Spleen (tissue), 7 donors: ENCODE results near the gene IGSF9B.

Experiments used
- CTCF ChIP-seq, 11 experiments: fragments of 200-600 bp in 7 of 11; fragments of 450-650 bp in 4 of 11; sonication (generic) in 4 of 11; IDR thresholded peaks in 8 of 11; conservative IDR thresholded peaks in 3 of 11; 1 replicate in 7 of 11; 2 replicates in 4 of 11; pipeline versions ENCODE4 v1.4.0 to v1.8.0; 2016 to 2021; ENCODE audit warnings: antibody characterized with exemption in 11 of 11, inconsistent platforms in 4 of 11, mild to moderate bottlenecking in 1 of 11
- POLR2A ChIP-seq, 3 donors: fragments of 450-650 bp; IDR thresholded peaks; one replicate each; pipeline ENCODE4 v1.5.1; 2017; ENCODE audit warnings: antibody characterized with exemption in 3 of 3, mild to moderate bottlenecking in 1 of 3
- POLR2AphosphoS5 ChIP-seq, 3 donors: sonication (generic); formaldehyde crosslinking; IDR thresholded peaks; one replicate each; pipeline ENCODE4 v1.5.1; 2017; ENCODE audit warnings: antibody characterized with exemption in 3 of 3
- donor health status: DM: no; HTN: no; CAD: no; lungs with moderate emphysema.
- donor health status: DM: no; HTN: no; CAD: no.
- donor health status: DM: no; HTN: no; CAD: no.

GRCh38 chr11:133865466-133865865, 91.3 kb downstream of the IGSF9B start:
- TF ChIP-seq CTCF (IDR thresholded peaks at IDR 0.05 in 8 of 11, conservative IDR thresholded peaks at IDR 0.05 in 3 of 11) (no peak), POLR2AphosphoS5 (IDR thresholded peaks at IDR 0.05) (no peak), POLR2A (IDR thresholded peaks at IDR 0.05) (no peak)
